ENCODE measurements around the gene ST7L. TPM values are rescaled to one million over a fixed set of nuclear protein-coding genes. Genes with fewer than 3 reads are reported as not detected.
"Not testable (repeated sequence)": the region's sequence is repeated elsewhere in the genome, so short reads cannot be mapped to it uniquely, and the experiment has no call there.

The ST7L gene
- total and polyA plus RNA-seq, 9 of the 15 experiments (the other 6 are each of a cell fraction or from before 2014, with no cell fraction given): 9.0 to 32.5 (median 26.6) TPM

DNA sequence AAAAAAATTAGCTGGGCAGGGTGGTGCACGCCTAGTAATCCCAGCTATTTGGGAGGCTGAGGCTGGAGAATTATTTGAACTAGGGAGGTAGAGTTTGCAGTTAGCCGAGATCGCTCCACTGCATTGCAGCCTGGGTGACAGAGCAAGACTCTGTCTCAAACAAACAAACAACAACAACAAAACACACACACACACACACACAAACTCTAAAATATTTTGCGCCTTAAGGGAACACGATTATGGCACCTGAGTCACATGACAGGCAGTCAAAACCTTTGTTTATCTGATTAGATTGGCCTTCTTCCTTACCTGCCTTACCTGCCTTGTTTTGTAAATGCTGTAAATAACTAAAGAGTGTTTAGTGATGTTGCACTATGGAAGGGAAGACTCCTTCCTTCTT is 130.8 kb downstream of the ST7L start:
- Histone ChIP-seq H3K27me3 (ENCODE audit: control insufficient read depth in 2 of 2, insufficient read depth in 2 of 2, low read length in 2 of 2) (peaks cover 2 to 5% of the 10 kb centered on the region in 2 experiments; a peak in 4 of 5 replicates), H3K4me2 (ENCODE audit: insufficient read depth, low read length) (no peak overlapping the region), H4K20me1 (replicated peaks; ENCODE audit: control insufficient read depth, insufficient read depth, low read length) (no peaks in the 10 kb centered on the region), H3K36me3 (ENCODE audit: control insufficient read depth, insufficient read depth, low read length) (no peaks in the 10 kb centered on the region), H3K9ac (ENCODE audit: insufficient read depth in 1 of 2, low read depth in 2 of 2, low read length in 2 of 2) (no peak overlapping the region), H3K9me1 (ENCODE audit: control insufficient read depth, insufficient read depth, low read length) (no peaks in the 10 kb centered on the region), H2AFZ (ENCODE audit: low read depth, low read length) (no peak overlapping the region), H3K9me3 (replicated peaks; ENCODE audit: control insufficient read depth, insufficient read depth, low read depth, low read length) (no peaks in the 10 kb centered on the region), H3K79me2 (ENCODE audit: control insufficient read depth, insufficient read depth, low read length) (no peaks in the 10 kb centered on the region), H3K4me3 (no peak overlapping the region), H3K4me1 (replicated peaks in 1 of 2; ENCODE audit: control insufficient read depth in 2 of 2, insufficient read depth in 2 of 2, low read length in 2 of 2) (no peaks in the 10 kb centered on the region), H3K27ac (ENCODE audit: extremely low read depth, low read depth, low read length) (no peak overlapping the region)
- in situ Hi-C loops (cut with MboI): no loop called here
- ChIA-PET CTCF (ENCODE audit: low intra/inter-chr PET ratio) (no interaction called here), POLR2A (interaction anchor here (0.7 kb wide), 2 partner anchors 20 to 1243 kb away, joined by 3 read pairs; no protein-coding TSS in a partner anchor)
- no peak for ATAC-seq
- FAIRE-seq: no peak
- no TSS peak for BruUV-seq (replicated peaks)
- TF ChIP-seq SRSF1 (IDR thresholded peaks at IDR 0.05; ENCODE audit: low read depth, low read length) (no peak), GABPB2 (CRISPR knock-in tag; conservative IDR thresholded peaks at IDR 0.05) (no peak), RBM25 (IDR thresholded peaks at IDR 0.05; ENCODE audit: low read depth, low read length, severe bottlenecking) (no peak), MAFG (tag; conservative IDR thresholded peaks at IDR 0.05) (no peak), ZNF551 (CRISPR knock-in tag; IDR thresholded peaks at IDR 0.05) (no peak), ZNF165 (CRISPR knock-in tag; IDR thresholded peaks at IDR 0.05; ENCODE audit: borderline replicate concordance) (no peak), NCOR1 (IDR thresholded peaks at IDR 0.05) (no peak), SAP30 (IDR thresholded peaks at IDR 0.05; ENCODE audit: borderline replicate concordance, insufficient read depth, low read depth, low read length, poor library complexity, severe bottlenecking) (no peak)
- TF ChIP-seq, protein P1, sequence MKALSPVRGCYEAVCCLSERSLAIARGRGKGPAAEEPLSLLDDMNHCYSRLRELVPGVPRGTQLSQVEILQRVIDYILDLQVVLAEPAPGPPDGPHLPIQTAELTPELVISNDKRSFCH (CRISPR knock-in tag; IDR thresholded peaks at IDR 0.05): no peak
- TF ChIP-seq, protein P1 (tag; IDR thresholded peaks at IDR 0.05): no peak
- TF ChIP-seq, protein P2, sequence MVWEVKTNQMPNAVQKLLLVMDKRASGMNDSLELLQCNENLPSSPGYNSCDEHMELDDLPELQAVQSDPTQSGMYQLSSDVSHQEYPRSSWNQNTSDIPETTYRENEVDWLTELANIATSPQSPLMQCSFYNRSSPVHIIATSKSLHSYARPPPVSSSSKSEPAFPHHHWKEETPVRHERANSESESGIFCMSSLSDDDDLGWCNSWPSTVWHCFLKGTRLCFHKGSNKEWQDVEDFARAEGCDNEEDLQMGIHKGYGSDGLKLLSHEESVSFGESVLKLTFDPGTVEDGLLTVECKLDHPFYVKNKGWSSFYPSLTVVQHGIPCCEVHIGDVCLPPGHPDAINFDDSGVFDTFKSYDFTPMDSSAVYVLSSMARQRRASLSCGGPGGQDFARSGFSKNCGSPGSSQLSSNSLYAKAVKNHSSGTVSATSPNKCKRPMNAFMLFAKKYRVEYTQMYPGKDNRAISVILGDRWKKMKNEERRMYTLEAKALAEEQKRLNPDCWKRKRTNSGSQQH (CRISPR knock-in tag; IDR thresholded peaks at IDR 0.05): no peak
- TF ChIP-seq, protein P3, sequence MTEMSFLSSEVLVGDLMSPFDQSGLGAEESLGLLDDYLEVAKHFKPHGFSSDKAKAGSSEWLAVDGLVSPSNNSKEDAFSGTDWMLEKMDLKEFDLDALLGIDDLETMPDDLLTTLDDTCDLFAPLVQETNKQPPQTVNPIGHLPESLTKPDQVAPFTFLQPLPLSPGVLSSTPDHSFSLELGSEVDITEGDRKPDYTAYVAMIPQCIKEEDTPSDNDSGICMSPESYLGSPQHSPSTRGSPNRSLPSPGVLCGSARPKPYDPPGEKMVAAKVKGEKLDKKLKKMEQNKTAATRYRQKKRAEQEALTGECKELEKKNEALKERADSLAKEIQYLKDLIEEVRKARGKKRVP (CRISPR knock-in tag; IDR thresholded peaks at IDR 0.05): no peak
- intact Hi-C loops (cut with micrococcal nuclease): no loop called here
- WGBS (ENCODE audit: insufficient coverage, low coverage, missing lambda C conversion rate): 20% methylated on average over 5 of the region's 5 CpGs
- no peak for DNase-seq (ENCODE audit: extremely low read depth in 1 of 4, low spot score in 3 of 4)

DNA sequence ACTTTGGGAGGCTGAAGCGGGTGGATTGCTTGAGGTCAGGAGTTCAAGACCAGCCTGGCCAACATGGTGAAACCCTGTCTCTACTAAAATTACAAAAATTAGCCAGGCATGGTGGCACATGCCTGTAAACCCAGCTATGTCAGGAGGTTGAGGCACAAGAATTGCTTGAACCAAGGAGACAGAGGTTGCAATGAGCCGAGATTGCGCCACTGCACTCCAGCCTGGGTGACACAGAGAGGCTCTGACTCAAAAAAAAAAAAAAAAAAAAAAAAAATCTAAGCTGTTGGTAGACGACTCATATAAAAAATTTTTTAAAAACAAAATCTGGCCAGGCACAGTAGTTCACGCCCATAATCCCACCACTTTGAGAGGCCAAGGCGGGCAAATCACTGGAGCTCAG is 131.3 kb downstream of the ST7L start:
- H3K4me2 ChIP-seq (ENCODE audit: insufficient read depth, low read length); H3K79me2 ChIP-seq (ENCODE audit: control insufficient read depth, insufficient read depth, low read length); CTCF ChIA-PET (ENCODE audit: low intra/inter-chr PET ratio); H3K4me3 ChIP-seq; H3K4me1 ChIP-seq (replicated peaks in 1 of 2; ENCODE audit: control insufficient read depth in 2 of 2, insufficient read depth in 2 of 2, low read length in 2 of 2); H3K27me3 ChIP-seq (ENCODE audit: control insufficient read depth in 2 of 2, insufficient read depth in 2 of 2, low read length in 2 of 2); H3K9me3 ChIP-seq (replicated peaks; ENCODE audit: control insufficient read depth, insufficient read depth, low read depth, low read length); H2AFZ ChIP-seq (ENCODE audit: low read depth, low read length); H3K36me3 ChIP-seq (ENCODE audit: control insufficient read depth, insufficient read depth, low read length); H3K27ac ChIP-seq (ENCODE audit: extremely low read depth, low read depth, low read length); in situ Hi-C loops (cut with MboI); H4K20me1 ChIP-seq (replicated peaks; ENCODE audit: control insufficient read depth, insufficient read depth, low read length); BruUV-seq (replicated peaks); intact Hi-C loops (cut with micrococcal nuclease); FAIRE-seq; DNase-seq (ENCODE audit: extremely low read depth in 1 of 4, low spot score in 3 of 4); H3K9me1 ChIP-seq (ENCODE audit: control insufficient read depth, insufficient read depth, low read length); H3K9ac ChIP-seq (ENCODE audit: insufficient read depth in 1 of 2, low read depth in 2 of 2, low read length in 2 of 2); ATAC-seq: not testable (repeated sequence)
- WGBS (ENCODE audit: insufficient coverage, low coverage, missing lambda C conversion rate): 8% methylated on average over 6 of the region's 6 CpGs
- POLR2A ChIA-PET: interaction anchor here (0.7 kb wide), 2 partner anchors 20 to 1243 kb away, joined by 3 read pairs; no protein-coding TSS in a partner anchor

Data from K562 (cell line).